AG09309 (cell line): ENCODE data around the gene RNF13.

Experiments
- DNase-seq: peaks from one replicate; pipeline ENCODE4 v3.0.0-alpha.2; 2010; ENCODE audit warnings: low read depth
- H3K4me3 ChIP-seq: 2 replicates; pipeline ENCODE4 v1.5.1; 2011; ENCODE audit warnings: mild to moderate bottlenecking, low read depth, low read length, moderate library complexity; ENCODE audit not compliant: control insufficient read depth
- CTCF ChIP-seq: IDR thresholded peaks from 2 replicates; pipeline ENCODE4 v1.5.1; 2011; ENCODE audit warnings: mild to moderate bottlenecking, low read depth, low read length, inconsistent platforms; ENCODE audit not compliant: insufficient read depth, control insufficient read depth; ENCODE audit errors: missing control alignments

Gene RNF13

GRCh38 chr3:149812606-149813366 is at the start of gene RNF13:
RNF13 (plus strand) TSS chr3:149813215; CDS start chr3:149846027, 32,812 bp downstream.
- peak; percentile 88 for DNase-seq
- H3K4me3 ChIP-seq = peak within 1 kb of the TSS; percentile 89
- no peak for TF ChIP-seq CTCF

GRCh38 chr3:149763565-149764195 is 49.3 kb upstream of the RNF13 start:
- no peak for DNase-seq
- no peak for TF ChIP-seq CTCF
- H3K4me3 ChIP-seq = no peak overlapping the region

GRCh38 chr3:149764302-149764701 is 48.7 kb upstream of the RNF13 start:
- no peak for DNase-seq
- no peak overlapping the region for H3K4me3 ChIP-seq

GRCh38 chr3:149765762-149766334 is 47.2 kb upstream of the RNF13 start:
- no peak overlapping the region for H3K4me3 ChIP-seq
- peak; percentile 28 for DNase-seq
- peak; percentile 61 for TF ChIP-seq CTCF

More at GRCh38 chr3:149764302-149764701, 48.7 kb upstream of the RNF13 start:
- no peak for TF ChIP-seq CTCF

- no peak for DNase-seq
- H3K4me3 ChIP-seq = no peak overlapping the region
- TF ChIP-seq CTCF = no peak
These were observed 45.3 kb upstream of the RNF13 start for GRCh38 chr3:149767720-149768119.

- no peak overlapping the region for H3K4me3 ChIP-seq
- TF ChIP-seq CTCF = no peak
- DNase-seq = no peak
These were observed 44.3 kb upstream of the RNF13 start for GRCh38 chr3:149768704-149769103.
